H1 (cell line): ENCODE data around the gene PSMC1. TPM values are rescaled to one million over a fixed set of nuclear protein-coding genes. Genes with fewer than 3 reads are reported as not detected.

Experiments used
- CTCF ChIA-PET: fragments of 300-600 bp; sonication (Branson Sonifier 250); formaldehyde crosslinking; loops from one replicate; lab custom pipeline; 2021; ENCODE audit not compliant: partially characterized antibody; lab: Charles Lee
- POLR2A ChIA-PET: fragments of 300-600 bp; sonication (Branson Sonifier 250); formaldehyde crosslinking; loops from one replicate; lab custom pipeline; 2021; ENCODE audit warnings: inconsistent platforms; ENCODE audit not compliant: partially characterized antibody; lab: Charles Lee
- DNase-seq, 2 experiments: peaks; one replicate each; pipeline versions ENCODE4 v3.0.0 to v3.0.0-alpha.2; 2010 to 2022; ENCODE audit warnings: low spot score in 2 of 2, low read depth in 1 of 2, mixed read lengths in 1 of 2
- FAIRE-seq: peaks from 2 replicates; lab custom pipeline; 2011; peaks lifted over from hg19 to GRCh38; lab: Jason Lieb, UNC
- H2AFZ ChIP-seq: 2 replicates; pipeline ENCODE4 v1.8.1; 2012; ENCODE audit warnings: low read length, inconsistent platforms
- H2AK5ac ChIP-seq: 2 replicates; pipeline ENCODE4 v1.6.1; 2013; ENCODE audit warnings: low read depth, low read length
- H2BK120ac ChIP-seq: replicated peaks from 2 replicates; pipeline ENCODE3; 2013; ENCODE audit warnings: low read depth, low read length, inconsistent platforms
- H2BK12ac ChIP-seq: 2 replicates; pipeline ENCODE4 v1.6.1; 2013; ENCODE audit warnings: low read depth, low read length
- H2BK15ac ChIP-seq: 2 replicates; pipeline ENCODE4 v1.6.1; 2013; ENCODE audit warnings: low read length
- H2BK20ac ChIP-seq: 2 replicates; pipeline ENCODE4 v1.6.1; 2013; ENCODE audit warnings: low read length
- H2BK5ac ChIP-seq: 2 replicates; pipeline ENCODE4 v1.6.1; 2013; ENCODE audit warnings: low read depth, low read length
- H3K14ac ChIP-seq: 2 replicates; pipeline ENCODE4 v1.6.1; 2013; ENCODE audit warnings: inconsistent platforms; ENCODE audit not compliant: insufficient read length
- H3K18ac ChIP-seq: 2 replicates; pipeline ENCODE4 v1.6.1; 2013; ENCODE audit warnings: low read length; ENCODE audit errors: extremely low read depth
- H3K23ac ChIP-seq: 2 replicates; pipeline ENCODE4 v1.6.1; 2013; ENCODE audit warnings: inconsistent platforms; ENCODE audit not compliant: insufficient read length
- H3K23me2 ChIP-seq: 2 replicates; pipeline ENCODE4 v1.6.1; 2013; ENCODE audit warnings: low read depth, low read length
- H3K27ac ChIP-seq: 2 replicates; pipeline ENCODE4 v1.6.1; 2011; ENCODE audit warnings: low read depth, low read length, inconsistent platforms
- H3K27me3 ChIP-seq, 4 experiments: replicated peaks in 1 of 4; 1 replicate in 1 of 4; 2 replicates in 3 of 4; pipeline versions ENCODE4 v1.6.1 to v1.8.1; 2011 to 2013; ENCODE audit warnings: low read length in 3 of 4, mild to moderate bottlenecking in 3 of 4, inconsistent platforms in 2 of 4, mixed read lengths in 2 of 4, moderate library complexity in 1 of 4; ENCODE audit not compliant: control insufficient read depth in 3 of 4, insufficient read depth in 3 of 4; ENCODE audit errors: extremely low read depth in 1 of 4
- H3K36me3 ChIP-seq, 4 experiments: 2 replicates each; pipeline versions ENCODE4 v1.6.1 to v1.8.1; 2011 to 2013; ENCODE audit warnings: mild to moderate bottlenecking in 4 of 4, low read length in 3 of 4, moderate library complexity in 2 of 4, control low read depth in 1 of 4, inconsistent platforms in 1 of 4; ENCODE audit not compliant: insufficient read depth in 4 of 4, control insufficient read depth in 2 of 4
- H3K4ac ChIP-seq: replicated peaks from 2 replicates; pipeline ENCODE3; 2013; ENCODE audit warnings: low read length, low read depth, mixed read lengths, inconsistent platforms; ENCODE audit not compliant: insufficient read length
- H3K4me1 ChIP-seq, 4 experiments: replicated peaks in 1 of 4; 1 replicate in 1 of 4; 2 replicates in 3 of 4; pipeline versions ENCODE4 v1.6.1 to v1.8.1; 2011 to 2013; ENCODE audit warnings: low read length in 3 of 4, inconsistent platforms in 2 of 4, mixed read lengths in 1 of 4; ENCODE audit not compliant: insufficient read depth in 4 of 4, control insufficient read depth in 3 of 4
- H3K4me2 ChIP-seq, 2 experiments: 2 replicates each; pipeline versions ENCODE4 v1.6.1 to v1.8.1; 2011 to 2013; ENCODE audit warnings: low read depth in 2 of 2, low read length in 2 of 2, control low read depth in 1 of 2, inconsistent platforms in 1 of 2, mild to moderate bottlenecking in 1 of 2; ENCODE audit not compliant: insufficient read depth in 1 of 2
- H3K4me3 ChIP-seq, 4 experiments: fragments of 200-600, 300-600 bp in 1 of 4; sonication (generic), shearing (Covaris generic), sonication (Bioruptor Twin) in 1 of 4; 2 replicates each; pipeline versions ENCODE4 v1.5.1 to v1.8.1; 2011 to 2016; ENCODE audit warnings: low read length in 4 of 4, low read depth in 3 of 4, control low read depth in 2 of 4, inconsistent platforms in 2 of 4, mild to moderate bottlenecking in 2 of 4, mixed read lengths in 1 of 4, moderate library complexity in 1 of 4; ENCODE audit not compliant: insufficient read depth in 2 of 4; ENCODE audit errors: extremely low read depth in 1 of 4
- H3K56ac ChIP-seq: replicated peaks from 2 replicates; pipeline ENCODE3; 2013; ENCODE audit warnings: low read depth, mild to moderate bottlenecking, mixed read lengths, low read length, inconsistent platforms; ENCODE audit not compliant: insufficient read length
- H3K79me1 ChIP-seq: 2 replicates; pipeline ENCODE4 v1.6.1; 2013; ENCODE audit warnings: low read depth, low read length, control low read depth
- H3K79me2 ChIP-seq, 2 experiments: 2 replicates each; pipeline versions ENCODE4 v1.6.1 to v1.8.1; 2012 to 2013; ENCODE audit warnings: low read length in 2 of 2, mild to moderate bottlenecking in 2 of 2, inconsistent platforms in 1 of 2; ENCODE audit not compliant: insufficient read depth in 2 of 2, control insufficient read depth in 1 of 2
- H3K9ac ChIP-seq, 4 experiments: replicated peaks in 1 of 4; 1 replicate in 1 of 4; 2 replicates in 3 of 4; pipeline versions ENCODE4 v1.6.1 to v1.8.1; 2011 to 2013; ENCODE audit warnings: low read depth in 3 of 4, low read length in 3 of 4, control low read depth in 2 of 4, mild to moderate bottlenecking in 2 of 4, moderate library complexity in 2 of 4, inconsistent platforms in 1 of 4; ENCODE audit errors: extremely low read depth in 1 of 4
- H3K9me3 ChIP-seq, 2 experiments: 2 replicates each; pipeline versions ENCODE4 v1.6.1 to v1.8.1; 2012 to 2013; ENCODE audit warnings: mild to moderate bottlenecking in 2 of 2, moderate library complexity in 2 of 2, control low read depth in 1 of 2, inconsistent platforms in 1 of 2, low read depth in 1 of 2, low read length in 1 of 2, mixed read lengths in 1 of 2; ENCODE audit not compliant: insufficient read depth in 2 of 2
- H4K20me1 ChIP-seq, 2 experiments: replicated peaks in 1 of 2; 2 replicates each; pipeline versions ENCODE3 to v1.8.1; 2011 to 2013; ENCODE audit warnings: inconsistent platforms in 2 of 2, low read length in 2 of 2, mild to moderate bottlenecking in 1 of 2; ENCODE audit not compliant: insufficient read depth in 2 of 2, control insufficient read depth in 1 of 2
- H4K5ac ChIP-seq: 2 replicates; pipeline ENCODE4 v1.6.1; 2013; ENCODE audit warnings: low read length, low read depth, mixed read lengths, inconsistent platforms; ENCODE audit not compliant: insufficient read length
- H4K8ac ChIP-seq: 2 replicates; pipeline ENCODE4 v1.8.0; 2013; ENCODE audit warnings: mild to moderate bottlenecking, moderate library complexity, low read length, inconsistent platforms; ENCODE audit not compliant: insufficient read depth; ENCODE audit errors: extremely low read depth
- H4K91ac ChIP-seq: replicated peaks from 2 replicates; pipeline ENCODE3; 2013; ENCODE audit warnings: low read length, mixed read lengths, inconsistent platforms; ENCODE audit not compliant: insufficient read length
- CEBPB ChIP-seq: IDR thresholded peaks from 2 replicates; pipeline ENCODE4 v1.6.1; 2012; ENCODE audit warnings: low read depth, low read length
- EZH2 ChIP-seq: fragments of 200-600 bp; sonication (generic); IDR thresholded peaks from 2 replicates; pipeline ENCODE4 v1.7.1; 2012; ENCODE audit warnings: low read depth, mild to moderate bottlenecking, moderate library complexity, low read length, inconsistent platforms; ENCODE audit not compliant: severe bottlenecking
- FOSL1 ChIP-seq: IDR thresholded peaks from 2 replicates; pipeline ENCODE4 v1.6.1; 2011; ENCODE audit warnings: mild to moderate bottlenecking, low read depth, low read length, moderate library complexity; ENCODE audit not compliant: insufficient read depth
- GTF2F1 ChIP-seq: IDR thresholded peaks from 2 replicates; pipeline ENCODE4 v1.6.1; 2012; ENCODE audit warnings: low read depth, low read length, improper control_type of control experiment, borderline replicate concordance
- MAX ChIP-seq: IDR thresholded peaks from 2 replicates; pipeline ENCODE4 v1.6.1; 2012; ENCODE audit warnings: inconsistent platforms
- POU5F1 ChIP-seq: IDR thresholded peaks from 2 replicates; pipeline ENCODE4 v1.6.1; 2011; ENCODE audit warnings: low read depth, mild to moderate bottlenecking, low read length, moderate library complexity
- RAD21 ChIP-seq, 2 experiments: IDR thresholded peaks in 1 of 2; conservative IDR thresholded peaks in 1 of 2; 2 replicates each; pipeline ENCODE4 v1.6.1; 2011; ENCODE audit warnings: low read depth in 2 of 2, low read length in 2 of 2, improper control_type of control experiment in 1 of 2, inconsistent platforms in 1 of 2, mild to moderate bottlenecking in 1 of 2, moderate library complexity in 1 of 2
- RBBP5 ChIP-seq: IDR thresholded peaks from 2 replicates; pipeline ENCODE4 v1.7.1; 2012; ENCODE audit warnings: low read depth, mild to moderate bottlenecking, inconsistent platforms, low read length, moderate library complexity, borderline replicate concordance
- SP2 ChIP-seq: IDR thresholded peaks from 2 replicates; pipeline ENCODE4 v1.6.1; 2012; ENCODE audit warnings: mild to moderate bottlenecking, low read length, inconsistent platforms
- SP4 ChIP-seq: IDR thresholded peaks from 2 replicates; pipeline ENCODE4 v1.6.1; 2012; ENCODE audit warnings: low read length, inconsistent platforms
- WGBS, 2 experiments: shearing (Covaris generic) in 1 of 2; methylation state at CpG; one replicate each; pipeline versions ENCODE4 v1.1.6 to v1.1.7; 2013 to 2015; ENCODE audit warnings: low lambda C conversion rate in 2 of 2, mixed read lengths in 2 of 2, inconsistent platforms in 1 of 2, low coverage in 1 of 2, missing lambda C conversion rate in 1 of 2; ENCODE audit not compliant: insufficient replicate concordance in 2 of 2, insufficient coverage in 1 of 2, insufficient read length in 1 of 2; ENCODE audit errors: extremely low coverage in 1 of 2, missing lambda C conversion rate in 1 of 2; 5-methylcytosine and 5-hydroxymethylcytosine counted together
- polyA plus RNA-seq, 7 experiments: library from polyadenylated mRNA; depleted of rRNA in 3 of 7; stranded (reverse) in 5 of 7; unstranded in 2 of 7; fragments of >200 nt in 5 of 7; fragments of 200-250 nt in 2 of 7; gene quantifications; 1 replicate in 5 of 7; 2 replicates in 1 of 7; 4 replicates in 1 of 7; pipeline versions ENCODE4 v1.2.1 to v1.2.3, GENCODE V29; 2011 to 2013; ENCODE audit warnings: missing spikeins in 2 of 7, mixed read lengths in 2 of 7
- total RNA-seq: library from RNA; stranded (reverse); fragmentation: NEBNext Ultra II Directional; extraction: Animal tissue kit (Norgen Biotek cat#: 25700); gene quantifications from 2 replicates; pipeline ENCODE4 v1.2.1, GENCODE V29; 2021

Gene PSMC1
- total and polyA plus RNA-seq, 2 of the 8 experiments (the other 6 are each of a cell fraction or from before 2014, with no cell fraction given) = 46.2 to 99.6 TPM

DNA sequence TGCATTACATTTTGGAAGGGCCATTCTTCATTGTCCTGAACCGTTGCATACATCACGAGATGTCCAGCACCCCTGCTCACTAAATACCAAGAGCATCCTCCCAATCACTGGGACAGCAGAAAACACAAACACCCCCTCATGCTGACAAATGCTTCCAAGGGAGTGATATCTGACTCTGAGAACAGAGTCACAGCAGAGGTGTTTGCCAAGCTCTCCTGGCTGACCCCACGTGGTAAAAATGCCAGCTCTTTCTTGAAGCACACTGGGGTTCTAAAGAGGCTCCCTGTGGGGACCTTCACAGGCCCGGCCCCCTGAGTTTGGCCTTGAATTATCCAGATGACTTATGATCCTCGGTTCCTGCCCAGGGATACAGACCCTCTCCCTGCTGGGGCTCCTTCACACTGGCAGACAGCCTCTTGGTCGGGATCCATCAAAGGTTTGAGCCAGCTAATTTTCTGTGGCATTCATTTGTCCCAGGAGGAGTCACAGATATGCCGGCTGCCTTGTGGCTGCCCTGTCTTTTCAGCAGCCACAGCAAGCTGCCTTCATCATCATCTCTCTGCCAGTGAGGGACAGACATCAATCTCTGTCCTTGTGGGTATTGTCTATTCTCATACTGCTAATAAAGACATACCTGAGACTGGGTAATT, 43.1 kb upstream of the PSMC1 start:
- no peak overlapping the region for H2BK15ac ChIP-seq
- H2BK20ac ChIP-seq = no peak overlapping the region
- DNase-seq (no peak), FAIRE-seq (no peak)
- no peak overlapping the region for H3K14ac ChIP-seq
- no peaks in the 10 kb centered on the region for H3K79me1 ChIP-seq
- H4K8ac ChIP-seq = no peak overlapping the region
- no peaks in the 10 kb centered on the region for H3K36me3 ChIP-seq
- no peaks in the 10 kb centered on the region for H3K23me2 ChIP-seq
- no peak overlapping the region for H2BK120ac ChIP-seq
- H4K20me1 ChIP-seq = no peaks in the 10 kb centered on the region
- no peak overlapping the region for H4K5ac ChIP-seq
- no peak overlapping the region for H2BK12ac ChIP-seq
- WGBS, 2 experiments = 91% methylated on average over 7 of the region's 7 CpGs; no CpG with 5 or more reads in 1 of the 2 experiments
- no peak overlapping the region for H3K23ac ChIP-seq
- H3K4me2 ChIP-seq = no peak overlapping the region
- no peaks in the 10 kb centered on the region for H3K4me1 ChIP-seq
- no peak overlapping the region for H3K4ac ChIP-seq
- no peak overlapping the region for H3K56ac ChIP-seq
- no peak overlapping the region for H2AK5ac ChIP-seq
- no peak overlapping the region for H3K27ac ChIP-seq
- H3K9me3 ChIP-seq = peaks cover 19 to 33% of the 10 kb centered on the region in 2 experiments
- H3K9ac ChIP-seq = no peak overlapping the region
- TF ChIP-seq RAD21 (IDR thresholded peaks at IDR 0.05 in 1 of 2, conservative IDR thresholded peaks at IDR 0.05 in 1 of 2; ENCODE audit: low read depth in 2 of 2, low read length in 2 of 2) = no peak
- TF ChIP-seq SP4 = no peak
- TF ChIP-seq FOSL1 = no peak
- no peak for TF ChIP-seq EZH2
- no peak for TF ChIP-seq MAX
- TF ChIP-seq SP2 = no peak
- no peak for TF ChIP-seq RBBP5
- no peak for TF ChIP-seq GTF2F1
- no peak for TF ChIP-seq CEBPB
- TF ChIP-seq POU5F1 = no peak
- no peak overlapping the region for H3K4me3 ChIP-seq
- H2AFZ ChIP-seq = no peak overlapping the region
- POLR2A ChIA-PET = interaction anchor here (0.8 kb wide), 1 partner anchor 28 kb away, joined by 3 read pairs; no protein-coding TSS in a partner anchor
- H2BK5ac ChIP-seq = no peak overlapping the region
- H3K27me3 ChIP-seq = no peaks in the 10 kb centered on the region
- no peaks in the 10 kb centered on the region for H3K79me2 ChIP-seq
- H3K18ac ChIP-seq = no peak overlapping the region
- CTCF ChIA-PET = interaction anchor here (0.9 to 1.3 kb wide), 2 partner anchors 14 to 22 kb away, joined by 3 read pairs; no protein-coding TSS in a partner anchor
- H4K91ac ChIP-seq = no peak overlapping the region
